K562 (cell line): Measurements from ENCODE around the gene PIK3R5. TPM values are rescaled to one million over a fixed set of nuclear protein-coding genes. Genes with fewer than 3 reads are reported as not detected.

Source experiments
- ATAC-seq: fragments of 200-7000 bp; cut with Tn5 transposase; 3 replicates; pipeline ENCODE4 v1.9.1; 2020; ENCODE audit warnings: moderate library complexity
- BruUV-seq: library from RNA; stranded (reverse); fragments of 400-500 nt; replicated peaks from 2 replicates; lab custom pipeline; 2021; lab: Mats Ljungman, UMichigan
- CTCF ChIA-PET: fragments of 300-600 bp; formaldehyde crosslinking; extraction: SDS; loops from one replicate; lab custom pipeline; 2021; ENCODE audit warnings: low intra/inter-chr PET ratio; lab: Yijun Ruan, JAX
- POLR2A ChIA-PET: fragments of 300-600, 350-650 bp; sonication (Branson Sonifier 250); formaldehyde crosslinking; extraction: SDS; loops from one replicate; lab custom pipeline; 2021; ENCODE audit warnings: antibody characterized with exemption, inconsistent platforms; lab: Yijun Ruan, JAX
- DNase-seq, 4 experiments: peaks; one replicate each; pipeline versions ENCODE4 v3.0.0 to v3.0.0-alpha.2; 2011 to 2018; ENCODE audit warnings: low spot score in 3 of 4, mixed read lengths in 3 of 4; ENCODE audit errors: extremely low read depth in 1 of 4
- FAIRE-seq: peaks from 2 replicates; lab custom pipeline; 2011; peaks lifted over from hg19 to GRCh38; lab: Jason Lieb, UNC
- H2AFZ ChIP-seq: 2 replicates; pipeline ENCODE4 v1.6.0; 2011; ENCODE audit warnings: low read depth, low read length, control low read depth, inconsistent platforms
- H3K27ac ChIP-seq: fragments of 200-600 bp; 3 replicates; pipeline ENCODE4 v1.8.0; 2011; ENCODE audit warnings: low read depth, mild to moderate bottlenecking, control low read depth, inconsistent platforms, low read length, moderate library complexity, mixed read lengths; ENCODE audit errors: extremely low read depth
- H3K27me3 ChIP-seq, 2 experiments: fragments of 300-600 bp in 1 of 2; 2 replicates in 1 of 2; 3 replicates in 1 of 2; pipeline versions ENCODE4 v1.6.0 to v1.8.0; 2011; ENCODE audit warnings: inconsistent platforms in 2 of 2, low read length in 2 of 2, mild to moderate bottlenecking in 1 of 2, mixed read lengths in 1 of 2, moderate library complexity in 1 of 2; ENCODE audit not compliant: control insufficient read depth in 2 of 2, insufficient read depth in 2 of 2
- H3K36me3 ChIP-seq: fragments of 300-600 bp; 3 replicates; pipeline ENCODE4 v1.8.0; 2011; ENCODE audit warnings: mild to moderate bottlenecking, low read length, inconsistent platforms; ENCODE audit not compliant: control insufficient read depth, insufficient read depth
- H3K4me1 ChIP-seq, 2 experiments: fragments of 200-600 bp in 1 of 2; replicated peaks in 1 of 2; 2 replicates in 1 of 2; 3 replicates in 1 of 2; pipeline versions ENCODE4 v1.5.1 to v1.8.0; 2011; ENCODE audit warnings: inconsistent platforms in 2 of 2, low read length in 2 of 2, mild to moderate bottlenecking in 1 of 2, mixed read lengths in 1 of 2, moderate library complexity in 1 of 2; ENCODE audit not compliant: control insufficient read depth in 2 of 2, insufficient read depth in 2 of 2
- H3K4me2 ChIP-seq: 2 replicates; pipeline ENCODE4 v1.6.1; 2011; ENCODE audit warnings: low read length, control low read depth, inconsistent platforms, mixed read lengths; ENCODE audit not compliant: insufficient read depth
- H3K4me3 ChIP-seq: fragments of 200-600 bp; sonication (generic), shearing (Covaris generic); 2 replicates; pipeline ENCODE4 v1.5.1; 2016; ENCODE audit warnings: control low read depth, inconsistent platforms
- H3K79me2 ChIP-seq: fragments of 200-600 bp; 3 replicates; pipeline ENCODE4 v1.8.0; 2011; ENCODE audit warnings: low read length, inconsistent platforms; ENCODE audit not compliant: control insufficient read depth, insufficient read depth
- H3K9ac ChIP-seq, 2 experiments: 2 replicates each; pipeline versions ENCODE4 v1.6.0 to v1.6.1; 2011; ENCODE audit warnings: low read depth in 2 of 2, low read length in 2 of 2, control low read depth in 1 of 2, inconsistent platforms in 1 of 2, mild to moderate bottlenecking in 1 of 2, mixed read lengths in 1 of 2; ENCODE audit not compliant: insufficient read depth in 1 of 2
- H3K9me1 ChIP-seq: one replicate; pipeline ENCODE4 v1.6.0; 2011; ENCODE audit warnings: inconsistent platforms, mild to moderate bottlenecking, low read length, moderate library complexity; ENCODE audit not compliant: control insufficient read depth, insufficient read depth
- H3K9me3 ChIP-seq: replicated peaks from 2 replicates; pipeline ENCODE4 v1.5.1; 2011; ENCODE audit warnings: low read depth, low read length, inconsistent platforms; ENCODE audit not compliant: control insufficient read depth, insufficient read depth
- H4K20me1 ChIP-seq: replicated peaks from 2 replicates; pipeline ENCODE4 v1.6.1; 2011; ENCODE audit warnings: low read length, inconsistent platforms, mixed read lengths; ENCODE audit not compliant: control insufficient read depth, insufficient read depth
- BMI1 ChIP-seq: fragments of 150-350 bp; IDR thresholded peaks from 2 replicates; pipeline ENCODE4 v1.6.1; 2014; ENCODE audit warnings: low read length
- CBX5 ChIP-seq: IDR thresholded peaks from 2 replicates; pipeline ENCODE4 v1.6.1; 2014; ENCODE audit warnings: low read depth, borderline replicate concordance
- CREB3L1 ChIP-seq: fragments of 450-650 bp; IDR thresholded peaks from 2 replicates; pipeline ENCODE4 v1.6.1; 2014; ENCODE audit warnings: low read depth, mild to moderate bottlenecking, moderate library complexity, borderline replicate concordance
- ETS2 ChIP-seq: IDR thresholded peaks from 2 replicates; pipeline ENCODE4 v1.6.1; 2016; ENCODE audit warnings: borderline replicate concordance, missing genetic modification characterization, mild to moderate bottlenecking, moderate library complexity, missing compliant biosample characterization; ENCODE audit not compliant: poor library complexity, severe bottlenecking
- FIP1L1 ChIP-seq: fragments of 200-400 bp; formaldehyde crosslinking; IDR thresholded peaks from 2 replicates; pipeline ENCODE4 v1.6.1; 2018; ENCODE audit warnings: mild to moderate bottlenecking, low read depth, low read length; ENCODE audit not compliant: poor library complexity, severe bottlenecking
- POLR2G ChIP-seq: fragments of 200-400 bp; formaldehyde crosslinking; IDR thresholded peaks from 2 replicates; pipeline ENCODE4 v1.6.1; 2017; ENCODE audit warnings: low read depth, mild to moderate bottlenecking, antibody characterized with exemption, low read length, moderate library complexity
- SP2 ChIP-seq: IDR thresholded peaks from 2 replicates; pipeline ENCODE4 v1.6.1; 2011; ENCODE audit warnings: mild to moderate bottlenecking, low read depth, low read length, moderate library complexity; ENCODE audit not compliant: poor library complexity, severe bottlenecking; ENCODE audit errors: extremely low read depth
- ZBTB7A ChIP-seq: IDR thresholded peaks from 2 replicates; pipeline ENCODE4 v1.6.1; 2011; ENCODE audit warnings: low read depth, mild to moderate bottlenecking, low read length, moderate library complexity, borderline replicate concordance; ENCODE audit not compliant: control insufficient read depth
- ZNF217 ChIP-seq: sonication (generic); formaldehyde crosslinking; IDR thresholded peaks from 2 replicates; pipeline ENCODE4 v1.8.0; 2022; ENCODE audit warnings: mild to moderate bottlenecking, missing genetic modification reagents
- WGBS: fragments of 100-300 bp; shearing (Covaris generic); methylation state at CpG from one replicate; pipeline ENCODE4 v1.1.6; 2016; ENCODE audit warnings: low coverage, mixed read lengths; ENCODE audit not compliant: insufficient coverage; ENCODE audit errors: missing lambda C conversion rate; 5-methylcytosine and 5-hydroxymethylcytosine counted together
- in situ Hi-C: fragments of 300-500 bp; cut with MboI; formaldehyde crosslinking; loops from 4 replicates; pipeline ENCODE4 v1.15.0; 2018; ENCODE audit warnings: inconsistent platforms, mixed read lengths
- intact Hi-C: fragments of 100-400 bp; cut with micrococcal nuclease; formaldehyde crosslinking; loops from 2 replicates; pipeline ENCODE4 v1.14.2; 2022
- polyA plus RNA-seq, 8 experiments: library from polyadenylated mRNA; depleted of rRNA in 4 of 8; stranded (reverse) in 5 of 8; unstranded in 3 of 8; fragments of >200 nt; fragmentation: Nextera tagmentation in 2 of 8; fragmentation: Illumina TruSeq in 1 of 8; extraction: Ambion mirVana in 2 of 8; extraction: Trizol in 1 of 8; gene quantifications; 2 replicates each; pipeline versions ENCODE4 v1.2.1 to v1.2.3, GENCODE V29; 2011 to 2014; ENCODE audit warnings: inconsistent platforms in 1 of 8, missing spikeins in 1 of 8
- total RNA-seq, 7 experiments: library from RNA; depleted of rRNA in 6 of 7; stranded (reverse); fragments of >200 nt in 6 of 7; fragmentation: Illumina TruSeq in 2 of 7; extraction: Trizol in 2 of 7; gene quantifications; 2 replicates each; pipeline versions ENCODE4 v1.2.1 to v1.2.3, GENCODE V29; 2011 to 2021; ENCODE audit warnings: low replicate concordance in 1 of 7
- TF ChIP-seq, protein P1 (sequence below): fragments of 250-450 bp; sonication (Bioruptor Pico); IDR thresholded peaks from 2 replicates; pipeline ENCODE4 v1.4.0; 2020; ENCODE audit warnings: borderline replicate concordance
- TF ChIP-seq, protein P2 (sequence below): fragments of 250-450 bp; sonication (Bioruptor Pico); IDR thresholded peaks from 2 replicates; pipeline ENCODE4 v1.5.1; 2021; ENCODE audit warnings: mild to moderate bottlenecking

The PIK3R5 gene
- total and polyA plus RNA-seq, 9 of the 15 experiments (the other 6 are each of a cell fraction or from before 2014, with no cell fraction given): 0.01 to 0.38 TPM; not detected in 7

- Histone ChIP-seq H3K4me3 (no peak overlapping the region), H3K4me1 (no peaks in the 10 kb centered on the region), H3K4me2 (no peak overlapping the region), H3K27ac (no peak overlapping the region), H3K36me3 (no peaks in the 10 kb centered on the region), H3K79me2 (no peaks in the 10 kb centered on the region), H3K9ac (no peak overlapping the region), H3K9me3 (no peaks in the 10 kb centered on the region), H3K27me3 (peaks cover 0 to 10% of the 10 kb centered on the region in 2 experiments; a peak in 3 of 5 replicates), H4K20me1 (no peaks in the 10 kb centered on the region), H3K9me1 (no peaks in the 10 kb centered on the region), H2AFZ (no peak overlapping the region)
- ChIA-PET CTCF (no interaction called here), POLR2A (no interaction called here)
- FAIRE-seq (no peak), ATAC-seq (no peak), DNase-seq (no peak)
- in situ Hi-C loops (no loop called here), intact Hi-C loops (no loop called here)
- WGBS: 0% methylated on average over 8 of the region's 8 CpGs
- TF ChIP-seq, protein P1, sequence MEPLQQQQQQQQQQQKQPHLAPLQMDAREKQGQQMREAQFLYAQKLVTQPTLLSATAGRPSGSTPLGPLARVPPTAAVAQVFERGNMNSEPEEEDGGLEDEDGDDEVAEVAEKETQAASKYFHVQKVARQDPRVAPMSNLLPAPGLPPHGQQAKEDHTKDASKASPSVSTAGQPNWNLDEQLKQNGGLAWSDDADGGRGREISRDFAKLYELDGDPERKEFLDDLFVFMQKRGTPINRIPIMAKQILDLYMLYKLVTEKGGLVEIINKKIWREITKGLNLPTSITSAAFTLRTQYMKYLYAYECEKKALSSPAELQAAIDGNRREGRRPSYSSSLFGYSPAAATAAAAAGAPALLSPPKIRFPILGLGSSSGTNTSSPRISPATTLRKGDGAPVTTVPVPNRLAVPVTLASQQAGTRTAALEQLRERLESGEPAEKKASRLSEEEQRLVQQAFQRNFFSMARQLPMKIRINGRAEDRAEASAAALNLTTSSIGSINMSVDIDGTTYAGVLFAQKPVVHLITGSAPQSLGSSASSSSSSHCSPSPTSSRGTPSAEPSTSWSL: no peak
- BruUV-seq: no TSS peak
Observed at GRCh38 chr17:8957721-8958120, 7.8 kb downstream of the PIK3R5 start.

GRCh38 chr17:8956465-8956902 is 9.0 kb downstream of the PIK3R5 start:
- no peaks in the 10 kb centered on the region for H3K9me1 ChIP-seq
- ATAC-seq (no peak), DNase-seq (no peak), FAIRE-seq (no peak)
- no peak for TF ChIP-seq ETS2
- no peak for TF ChIP-seq POLR2G
- TF ChIP-seq ZNF217 (CRISPR knock-in tag): no peak
- no peak for TF ChIP-seq ZBTB7A
- no peak for TF ChIP-seq FIP1L1
- TF ChIP-seq CREB3L1: no peak
- no peak for TF ChIP-seq BMI1
- no peak for TF ChIP-seq SP2
- TF ChIP-seq, protein P2, sequence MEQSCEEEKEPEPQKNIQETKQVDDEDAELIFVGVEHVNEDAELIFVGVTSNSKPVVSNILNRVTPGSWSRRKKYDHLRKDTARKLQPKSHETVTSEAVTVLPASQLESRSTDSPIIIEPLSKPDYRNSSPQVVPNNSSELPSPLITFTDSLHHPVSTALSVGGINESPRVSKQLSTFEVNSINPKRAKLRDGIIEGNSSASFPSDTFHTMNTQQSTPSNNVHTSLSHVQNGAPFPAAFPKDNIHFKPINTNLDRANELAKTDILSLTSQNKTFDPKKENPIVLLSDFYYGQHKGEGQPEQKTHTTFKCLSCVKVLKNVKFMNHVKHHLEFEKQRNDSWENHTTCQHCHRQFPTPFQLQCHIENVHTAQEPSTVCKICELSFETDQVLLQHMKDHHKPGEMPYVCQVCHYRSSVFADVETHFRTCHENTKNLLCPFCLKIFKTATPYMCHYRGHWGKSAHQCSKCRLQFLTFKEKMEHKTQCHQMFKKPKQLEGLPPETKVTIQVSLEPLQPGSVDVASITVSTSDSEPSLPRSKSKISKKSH: no peak
- TF ChIP-seq CBX5: no peak
- H4K20me1 ChIP-seq: no peaks in the 10 kb centered on the region
- CTCF ChIA-PET: no interaction called here
- in situ Hi-C loops (no loop called here), intact Hi-C loops (no loop called here)
- H3K4me2 ChIP-seq: no peak overlapping the region
- no peak overlapping the region for H3K4me3 ChIP-seq
- no peak overlapping the region for H2AFZ ChIP-seq
- H3K4me1 ChIP-seq: no peaks in the 10 kb centered on the region
- no peak overlapping the region for H3K9ac ChIP-seq
- no TSS peak for BruUV-seq
- no peaks in the 10 kb centered on the region for H3K9me3 ChIP-seq
- peaks cover 0 to 5% of the 10 kb centered on the region in 2 experiments; a peak in 1 of 5 replicates for H3K27me3 ChIP-seq
- POLR2A ChIA-PET: no interaction called here
- WGBS: 2% methylated on average over 5 of the region's 5 CpGs
- no peak overlapping the region for H3K27ac ChIP-seq
- no peaks in the 10 kb centered on the region for H3K79me2 ChIP-seq
- no peaks in the 10 kb centered on the region for H3K36me3 ChIP-seq
